Measurements from ENCODE around the gene PSMG4. TPM values are rescaled to one million over a fixed set of nuclear protein-coding genes. Genes with fewer than 3 reads are reported as not detected.
A peak's percentile ranks its signal among the peaks of the same experiment; 100 is the strongest.

PSMG4 gene
- total and polyA plus RNA-seq, 10 of the 15 experiments (the other 5 are each of a cell fraction or from before 2014, with no cell fraction given): 7.1 to 62.6 (median 29.8) TPM

DNA sequence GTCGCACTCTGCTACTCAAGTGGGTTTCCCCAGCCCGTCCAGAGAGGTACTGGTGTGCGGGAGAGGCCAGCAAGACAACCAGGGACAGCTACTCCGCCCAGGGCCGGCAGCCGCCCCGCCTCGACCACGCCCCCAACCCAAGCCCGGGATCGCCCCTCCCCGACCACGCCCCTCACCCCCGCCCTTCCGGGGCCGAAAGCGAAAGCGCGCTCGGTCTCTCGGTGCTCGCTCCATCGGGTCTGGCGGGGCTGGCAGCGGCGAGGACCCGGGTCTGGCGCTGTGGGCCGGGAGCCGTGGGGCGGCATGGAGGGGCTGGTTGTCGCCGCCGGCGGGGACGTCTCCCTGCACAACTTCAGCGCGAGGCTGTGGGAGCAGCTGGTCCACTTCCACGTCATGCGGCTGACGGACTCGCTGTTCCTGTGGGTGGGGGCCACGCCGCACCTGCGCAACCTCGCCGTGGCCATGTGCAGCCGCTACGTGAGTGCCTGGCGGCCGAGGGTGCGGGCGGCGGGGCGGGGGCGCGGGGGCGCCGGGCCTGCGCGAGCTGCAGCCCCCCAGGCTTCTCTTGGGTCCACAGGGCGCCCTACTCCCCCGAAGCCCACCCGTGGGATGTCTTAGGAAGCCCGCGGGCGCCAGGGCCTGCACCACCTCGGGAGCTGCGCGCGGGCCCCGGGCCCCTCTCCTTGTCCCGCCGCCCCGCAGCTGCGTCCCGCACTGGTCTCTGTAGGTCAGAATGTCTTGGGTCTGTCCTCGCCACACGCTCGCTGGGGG lies at the start of gene PSMG4 (continued):
- TF ChIP-seq, protein P1, sequence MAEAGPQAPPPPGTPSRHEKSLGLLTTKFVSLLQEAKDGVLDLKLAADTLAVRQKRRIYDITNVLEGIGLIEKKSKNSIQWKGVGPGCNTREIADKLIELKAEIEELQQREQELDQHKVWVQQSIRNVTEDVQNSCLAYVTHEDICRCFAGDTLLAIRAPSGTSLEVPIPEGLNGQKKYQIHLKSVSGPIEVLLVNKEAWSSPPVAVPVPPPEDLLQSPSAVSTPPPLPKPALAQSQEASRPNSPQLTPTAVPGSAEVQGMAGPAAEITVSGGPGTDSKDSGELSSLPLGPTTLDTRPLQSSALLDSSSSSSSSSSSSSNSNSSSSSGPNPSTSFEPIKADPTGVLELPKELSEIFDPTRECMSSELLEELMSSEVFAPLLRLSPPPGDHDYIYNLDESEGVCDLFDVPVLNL (IDR thresholded peaks at IDR 0.05; ENCODE audit: low read depth, low read length): no peak
- TF ChIP-seq ZNF622 (IDR thresholded peaks at IDR 0.05) (no peak), SMARCA5 (IDR thresholded peaks at IDR 0.05) (peak; percentile 45; the same call in 1 of the 2 replicates), NR2F1 (conservative IDR thresholded peaks at IDR 0.05) (0 out of 2 replicates have a peak, but pooled peaks have one; percentile 27), CBFB (IDR thresholded peaks at IDR 0.05; ENCODE audit: low read depth) (no peak), RELA (IDR thresholded peaks at IDR 0.05; ENCODE audit: borderline replicate concordance, partially characterized antibody) (peak; percentile 41), EZH2 (IDR thresholded peaks at IDR 0.05; ENCODE audit: borderline replicate concordance, control insufficient read depth, low read depth, low read length) (no peak), YY1 (IDR thresholded peaks at IDR 0.05; ENCODE audit: low read depth, low read length) (peak; percentile 82), EP300 (IDR thresholded peaks at IDR 0.05; ENCODE audit: borderline replicate concordance in 1 of 2, control insufficient read depth in 1 of 2, low read depth in 2 of 2, low read length in 2 of 2) (no peak), POLR2AphosphoS5 (IDR thresholded peaks at IDR 0.05; ENCODE audit: low read length) (peak; percentile 58; the same call in 1 of the 2 replicates), JUND (IDR thresholded peaks at IDR 0.05; ENCODE audit: low read depth, low read length) (0 out of 2 replicates have a peak, but pooled peaks have one; percentile 5), KAT2A (conservative IDR thresholded peaks at IDR 0.05; ENCODE audit: control insufficient read depth, low read depth, low read length) (no peak), NRF1 (conservative IDR thresholded peaks at IDR 0.05; ENCODE audit: low read depth, low read length) (0 out of 2 replicates have a peak, but pooled peaks have one; percentile 21), JUNB (IDR thresholded peaks at IDR 0.05) (no peak)
- TF ChIP-seq, protein P2, sequence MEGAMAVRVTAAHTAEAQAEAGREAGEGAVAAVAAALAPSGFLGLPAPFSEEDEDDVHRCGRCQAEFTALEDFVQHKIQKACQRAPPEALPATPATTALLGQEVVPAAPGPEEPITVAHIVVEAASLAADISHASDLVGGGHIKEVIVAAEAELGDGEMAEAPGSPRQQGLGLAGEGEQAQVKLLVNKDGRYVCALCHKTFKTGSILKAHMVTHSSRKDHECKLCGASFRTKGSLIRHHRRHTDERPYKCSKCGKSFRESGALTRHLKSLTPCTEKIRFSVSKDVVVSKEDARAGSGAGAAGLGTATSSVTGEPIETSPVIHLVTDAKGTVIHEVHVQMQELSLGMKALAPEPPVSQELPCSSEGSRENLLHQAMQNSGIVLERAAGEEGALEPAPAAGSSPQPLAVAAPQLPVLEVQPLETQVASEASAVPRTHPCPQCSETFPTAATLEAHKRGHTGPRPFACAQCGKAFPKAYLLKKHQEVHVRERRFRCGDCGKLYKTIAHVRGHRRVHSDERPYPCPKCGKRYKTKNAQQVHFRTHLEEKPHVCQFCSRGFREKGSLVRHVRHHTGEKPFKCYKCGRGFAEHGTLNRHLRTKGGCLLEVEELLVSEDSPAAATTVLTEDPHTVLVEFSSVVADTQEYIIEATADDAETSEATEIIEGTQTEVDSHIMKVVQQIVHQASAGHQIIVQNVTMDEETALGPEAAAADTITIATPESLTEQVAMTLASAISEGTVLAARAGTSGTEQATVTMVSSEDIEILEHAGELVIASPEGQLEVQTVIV (IDR thresholded peaks at IDR 0.05; ENCODE audit: borderline replicate concordance, partially characterized antibody): peak; percentile 63
- TF ChIP-seq, protein P3, sequence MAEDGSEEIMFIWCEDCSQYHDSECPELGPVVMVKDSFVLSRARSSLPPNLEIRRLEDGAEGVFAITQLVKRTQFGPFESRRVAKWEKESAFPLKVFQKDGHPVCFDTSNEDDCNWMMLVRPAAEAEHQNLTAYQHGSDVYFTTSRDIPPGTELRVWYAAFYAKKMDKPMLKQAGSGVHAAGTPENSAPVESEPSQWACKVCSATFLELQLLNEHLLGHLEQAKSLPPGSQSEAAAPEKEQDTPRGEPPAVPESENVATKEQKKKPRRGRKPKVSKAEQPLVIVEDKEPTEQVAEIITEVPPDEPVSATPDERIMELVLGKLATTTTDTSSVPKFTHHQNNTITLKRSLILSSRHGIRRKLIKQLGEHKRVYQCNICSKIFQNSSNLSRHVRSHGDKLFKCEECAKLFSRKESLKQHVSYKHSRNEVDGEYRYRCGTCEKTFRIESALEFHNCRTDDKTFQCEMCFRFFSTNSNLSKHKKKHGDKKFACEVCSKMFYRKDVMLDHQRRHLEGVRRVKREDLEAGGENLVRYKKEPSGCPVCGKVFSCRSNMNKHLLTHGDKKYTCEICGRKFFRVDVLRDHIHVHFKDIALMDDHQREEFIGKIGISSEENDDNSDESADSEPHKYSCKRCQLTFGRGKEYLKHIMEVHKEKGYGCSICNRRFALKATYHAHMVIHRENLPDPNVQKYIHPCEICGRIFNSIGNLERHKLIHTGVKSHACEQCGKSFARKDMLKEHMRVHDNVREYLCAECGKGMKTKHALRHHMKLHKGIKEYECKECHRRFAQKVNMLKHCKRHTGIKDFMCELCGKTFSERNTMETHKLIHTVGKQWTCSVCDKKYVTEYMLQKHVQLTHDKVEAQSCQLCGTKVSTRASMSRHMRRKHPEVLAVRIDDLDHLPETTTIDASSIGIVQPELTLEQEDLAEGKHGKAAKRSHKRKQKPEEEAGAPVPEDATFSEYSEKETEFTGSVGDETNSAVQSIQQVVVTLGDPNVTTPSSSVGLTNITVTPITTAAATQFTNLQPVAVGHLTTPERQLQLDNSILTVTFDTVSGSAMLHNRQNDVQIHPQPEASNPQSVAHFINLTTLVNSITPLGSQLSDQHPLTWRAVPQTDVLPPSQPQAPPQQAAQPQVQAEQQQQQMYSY (CRISPR knock-in tag; IDR thresholded peaks at IDR 0.05): no peak
- TF ChIP-seq, protein P4, sequence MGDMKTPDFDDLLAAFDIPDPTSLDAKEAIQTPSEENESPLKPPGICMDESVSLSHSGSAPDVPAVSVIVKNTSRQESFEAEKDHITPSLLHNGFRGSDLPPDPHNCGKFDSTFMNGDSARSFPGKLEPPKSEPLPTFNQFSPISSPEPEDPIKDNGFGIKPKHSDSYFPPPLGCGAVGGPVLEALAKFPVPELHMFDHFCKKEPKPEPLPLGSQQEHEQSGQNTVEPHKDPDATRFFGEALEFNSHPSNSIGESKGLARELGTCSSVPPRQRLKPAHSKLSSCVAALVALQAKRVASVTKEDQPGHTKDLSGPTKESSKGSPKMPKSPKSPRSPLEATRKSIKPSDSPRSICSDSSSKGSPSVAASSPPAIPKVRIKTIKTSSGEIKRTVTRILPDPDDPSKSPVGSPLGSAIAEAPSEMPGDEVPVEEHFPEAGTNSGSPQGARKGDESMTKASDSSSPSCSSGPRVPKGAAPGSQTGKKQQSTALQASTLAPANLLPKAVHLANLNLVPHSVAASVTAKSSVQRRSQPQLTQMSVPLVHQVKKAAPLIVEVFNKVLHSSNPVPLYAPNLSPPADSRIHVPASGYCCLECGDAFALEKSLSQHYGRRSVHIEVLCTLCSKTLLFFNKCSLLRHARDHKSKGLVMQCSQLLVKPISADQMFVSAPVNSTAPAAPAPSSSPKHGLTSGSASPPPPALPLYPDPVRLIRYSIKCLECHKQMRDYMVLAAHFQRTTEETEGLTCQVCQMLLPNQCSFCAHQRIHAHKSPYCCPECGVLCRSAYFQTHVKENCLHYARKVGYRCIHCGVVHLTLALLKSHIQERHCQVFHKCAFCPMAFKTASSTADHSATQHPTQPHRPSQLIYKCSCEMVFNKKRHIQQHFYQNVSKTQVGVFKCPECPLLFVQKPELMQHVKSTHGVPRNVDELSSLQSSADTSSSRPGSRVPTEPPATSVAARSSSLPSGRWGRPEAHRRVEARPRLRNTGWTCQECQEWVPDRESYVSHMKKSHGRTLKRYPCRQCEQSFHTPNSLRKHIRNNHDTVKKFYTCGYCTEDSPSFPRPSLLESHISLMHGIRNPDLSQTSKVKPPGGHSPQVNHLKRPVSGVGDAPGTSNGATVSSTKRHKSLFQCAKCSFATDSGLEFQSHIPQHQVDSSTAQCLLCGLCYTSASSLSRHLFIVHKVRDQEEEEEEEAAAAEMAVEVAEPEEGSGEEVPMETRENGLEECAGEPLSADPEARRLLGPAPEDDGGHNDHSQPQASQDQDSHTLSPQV (IDR thresholded peaks at IDR 0.05): no peak

Measured in GM12878 (cell line).